Fibroblast of peridontal ligament (primary cell): ENCODE results near the gene NXNL1.
"Not testable (repeated sequence)": the region's sequence is repeated elsewhere in the genome, so short reads cannot be mapped to it uniquely, and the experiment has no call there.

Experiments used
- DNase-seq: peaks from one replicate; pipeline ENCODE4 v3.0.0-alpha.2; 2010; ENCODE audit errors: extremely low read depth

NXNL1 gene

GRCh38 chr19:17486545-17487240 lies 26.0 kb upstream of the NXNL1 start:
- no peak for DNase-seq

- DNase-seq: no peak
These were observed 23.9 kb upstream of the NXNL1 start for GRCh38 chr19:17484520-17485185.

- DNase-seq: no peak
These were observed 22.9 kb upstream of the NXNL1 start for GRCh38 chr19:17483605-17484002.

GRCh38 chr19:17482877-17483604 lies 22.3 kb upstream of the NXNL1 start:
- DNase-seq: no peak

GRCh38 chr19:17481986-17482385 lies 21.3 kb upstream of the NXNL1 start:
- no peak for DNase-seq

GRCh38 chr19:17479325-17479791 lies 18.6 kb upstream of the NXNL1 start:
- peak; percentile 79 for DNase-seq

GRCh38 chr19:17475541-17476115 lies 14.9 kb upstream of the NXNL1 start:
- peak; percentile 43 for DNase-seq

GRCh38 chr19:17475011-17475540 lies 14.3 kb upstream of the NXNL1 start:
- DNase-seq: not testable (repeated sequence)

- peak; percentile 75 for DNase-seq
These were observed 12.3 kb upstream of the NXNL1 start for GRCh38 chr19:17473041-17473440.

GRCh38 chr19:17471410-17472125 lies 10.8 kb upstream of the NXNL1 start:
- no peak for DNase-seq

- DNase-seq: peak; percentile 98
These were observed 9.5 kb upstream of the NXNL1 start, which contains the start of gene SLC27A1 for GRCh38 chr19:17470068-17470841. TSS of gene SLC27A1 (plus strand) at chr19:17470524. CDS start at chr19:17470541, 17 bp downstream.

- peak; percentile 95 for DNase-seq
These were observed 8.8 kb upstream of the NXNL1 start for GRCh38 chr19:17469481-17470067.

- no peak for DNase-seq
These were observed 8.4 kb upstream of the NXNL1 start for GRCh38 chr19:17469092-17469480.

- DNase-seq: no peak
These were observed 7.8 kb upstream of the NXNL1 start for GRCh38 chr19:17468302-17469091.

GRCh38 chr19:17467471-17468301 lies 7.0 kb upstream of the NXNL1 start:
- no peak for DNase-seq

- no peak for DNase-seq
These were observed 5.7 kb upstream of the NXNL1 start for GRCh38 chr19:17466487-17466850.

- no peak for DNase-seq
These were observed 1.8 kb downstream of the NXNL1 start for GRCh38 chr19:17458970-17459369.

GRCh38 chr19:17457616-17458015 lies 3.1 kb downstream of the NXNL1 start:
- DNase-seq: no peak
